Activated CD8-positive, alpha-beta memory T cell treated with anti-CD3 and anti-CD28 coated beads for 48 hours (primary cell): ENCODE measurements around the gene TM7SF2.

ENCODE experiments used
- DNase-seq, 3 experiments: peaks; one replicate each; pipeline ENCODE4 v3.0.0-alpha.2; 2020; ENCODE audit warnings: low read depth in 2 of 3, low spot score in 2 of 3

Gene TM7SF2

GRCh38 chr11:65089621-65090020 is 22.1 kb upstream of the TM7SF2 start:
- DNase-seq, result no peak

DNA sequence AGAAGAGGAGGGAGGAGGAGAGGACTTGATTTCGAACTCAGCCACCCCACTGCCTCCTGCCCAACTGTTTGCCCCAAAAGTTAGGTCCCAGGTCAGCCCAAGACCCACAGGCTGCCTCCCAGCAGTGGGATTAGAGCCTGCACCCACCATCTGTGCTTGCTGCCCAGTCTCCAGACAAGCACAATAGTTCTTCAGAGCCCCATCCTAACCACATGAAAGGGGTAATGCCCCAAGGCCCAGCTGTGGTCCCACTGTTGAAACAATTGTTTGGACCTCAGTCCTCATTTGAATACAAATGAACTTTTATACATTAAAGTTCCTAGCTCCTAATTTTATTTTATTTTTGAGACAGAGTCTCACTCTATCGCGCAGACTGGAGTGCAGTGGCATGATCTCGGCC is 21.0 kb upstream of the TM7SF2 start:
- no peak for DNase-seq

GRCh38 chr11:65095427-65095826 is 16.2 kb upstream of the TM7SF2 start:
- no peak for DNase-seq

DNA sequence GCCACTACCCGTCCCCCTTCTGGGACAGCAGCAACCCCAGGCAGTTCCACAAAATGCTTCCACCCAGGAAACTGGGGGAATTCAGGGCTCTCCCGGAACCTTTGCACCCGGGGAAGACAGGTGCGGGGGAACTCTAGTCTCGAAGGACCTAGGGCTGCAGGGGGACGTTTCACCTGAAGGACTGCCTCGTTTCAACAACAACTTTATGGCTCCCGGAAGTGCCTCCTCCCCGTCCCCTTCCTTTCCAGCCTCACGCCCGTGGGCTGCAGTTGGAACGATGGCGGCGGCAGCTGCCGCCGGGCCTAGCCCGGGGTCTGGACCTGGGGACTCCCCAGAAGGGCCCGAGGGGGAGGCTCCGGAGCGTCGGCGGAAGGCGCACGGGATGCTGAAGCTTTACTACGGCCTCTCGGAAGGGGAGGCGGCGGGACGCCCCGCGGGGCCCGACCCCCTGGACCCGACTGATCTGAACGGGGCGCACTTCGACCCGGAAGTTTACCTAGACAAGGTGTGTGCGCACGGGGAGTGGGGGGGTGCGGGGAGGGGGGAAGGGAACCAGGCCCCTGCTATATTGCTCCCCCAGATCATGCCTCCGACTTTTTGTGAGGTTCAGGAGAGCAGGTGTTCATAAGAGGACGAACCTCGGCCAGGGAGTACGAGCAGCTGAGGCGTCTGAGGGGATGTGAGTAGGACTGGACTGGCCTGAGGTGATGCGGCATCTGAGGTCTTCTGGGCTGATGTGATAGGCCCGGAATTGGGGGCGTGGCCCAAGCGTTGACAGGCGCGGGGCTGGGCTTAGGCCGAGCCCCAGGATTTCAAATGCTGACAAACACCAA is 15.5 kb upstream of the TM7SF2 start, which contains the start of gene VPS51:
TSS of gene VPS51 (plus strand) at position 241 of the 833 bp plus-strand sequence. CDS start at position 278, 37 bp downstream.
- peak; percentile 60 to 73 (median 60) for DNase-seq

GRCh38 chr11:65096926-65097325 is 14.7 kb upstream of the TM7SF2 start:
- no peak for DNase-seq

DNA sequence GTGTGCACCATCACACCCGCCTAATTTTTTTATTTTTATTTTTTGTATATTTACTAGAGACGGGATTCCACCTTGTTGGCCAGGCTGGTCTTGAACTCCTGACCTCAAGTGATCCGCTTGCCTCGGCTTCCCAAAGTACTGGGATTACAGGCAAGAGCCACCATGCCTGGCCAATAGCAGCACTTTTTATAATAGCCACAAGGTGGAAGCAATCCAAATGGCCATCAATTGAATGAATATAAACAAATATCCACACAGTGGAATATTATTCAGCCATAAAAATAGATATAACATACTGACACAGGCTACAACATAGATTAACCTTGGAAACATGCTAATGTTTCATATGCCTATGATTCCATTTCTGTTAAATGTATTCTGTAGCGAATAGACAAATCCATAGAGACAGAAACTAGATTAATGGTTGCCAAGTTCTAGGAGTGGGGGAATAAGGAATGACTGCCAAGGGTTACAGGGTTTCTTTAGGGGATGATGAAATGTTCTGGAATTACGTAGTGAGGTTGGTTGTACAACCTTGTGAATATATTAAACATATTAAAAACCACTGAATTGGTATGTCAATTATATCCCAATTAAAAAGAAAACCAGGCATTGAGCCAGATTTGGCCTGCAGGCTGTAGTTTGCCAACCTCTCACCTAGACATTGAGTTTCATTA is 10.9 kb upstream of the TM7SF2 start:
- no peak for DNase-seq

DNA sequence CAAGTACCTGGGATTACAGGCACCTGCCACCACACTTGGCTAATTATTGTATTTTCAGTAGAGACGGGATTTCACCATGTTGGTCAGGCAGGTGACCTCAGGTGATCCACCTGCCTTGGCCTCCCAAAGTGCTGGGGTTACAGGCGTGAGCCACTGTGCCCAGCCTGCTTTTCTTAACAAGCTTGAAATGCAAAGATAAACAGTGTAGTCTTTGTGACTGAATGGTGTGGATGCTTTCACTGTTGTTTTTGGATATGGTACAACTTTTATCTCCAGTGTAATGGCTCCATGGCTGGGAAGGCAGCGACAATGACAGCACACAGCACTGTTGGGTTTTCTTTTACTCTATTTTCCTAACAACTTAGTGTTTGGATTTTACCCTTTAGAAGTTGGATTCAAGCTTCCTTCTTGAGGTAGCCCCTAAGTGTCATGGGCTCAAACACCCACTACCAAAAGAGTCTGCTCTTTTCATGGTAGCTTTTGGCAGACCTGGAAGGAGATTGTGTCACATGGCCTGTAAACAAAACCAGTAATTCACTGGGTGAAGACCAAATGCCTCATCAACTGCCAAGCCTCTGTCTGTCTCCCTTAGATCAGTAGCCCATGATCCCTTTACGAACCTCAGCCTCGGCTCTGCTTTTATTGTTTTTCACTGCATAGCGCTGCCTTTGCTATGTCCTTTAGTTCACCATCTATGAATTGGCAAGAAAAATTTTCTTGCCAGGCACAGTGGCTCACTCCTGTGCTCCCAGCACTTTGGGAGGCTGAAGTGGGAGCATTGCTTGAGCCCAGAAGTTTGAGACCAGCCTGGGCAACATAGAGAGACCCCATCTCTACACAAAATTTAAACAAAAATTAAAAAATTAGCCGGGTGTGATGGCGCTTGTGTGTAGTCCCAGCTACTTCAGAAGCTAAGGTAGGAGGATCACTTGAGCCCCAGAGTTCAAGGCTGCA is 9.3 kb upstream of the TM7SF2 start:
- DNase-seq, result no peak

- no peak for DNase-seq
These were observed 8.2 kb upstream of the TM7SF2 start for GRCh38 chr11:65103476-65103875.

DNA sequence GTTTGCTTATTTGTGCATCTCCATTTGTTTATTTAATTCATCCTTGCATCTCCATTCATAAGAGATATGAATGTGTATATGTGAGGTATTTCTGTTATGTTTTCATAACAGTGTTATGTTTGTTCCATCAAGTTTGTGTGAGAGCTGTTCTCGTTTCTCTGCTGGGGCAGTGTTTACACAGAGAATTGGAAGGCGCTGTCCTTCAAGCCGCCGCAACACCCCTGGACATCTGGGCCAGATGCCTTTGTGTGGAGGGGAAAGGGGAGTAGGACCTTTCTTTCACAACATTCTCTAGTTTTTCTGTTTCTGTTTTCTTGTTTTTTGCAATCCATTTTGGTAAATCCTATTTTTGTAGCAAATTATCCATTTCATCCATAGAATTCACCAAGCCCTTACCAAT is 7.0 kb upstream of the TM7SF2 start:
- DNase-seq, result no peak

DNA sequence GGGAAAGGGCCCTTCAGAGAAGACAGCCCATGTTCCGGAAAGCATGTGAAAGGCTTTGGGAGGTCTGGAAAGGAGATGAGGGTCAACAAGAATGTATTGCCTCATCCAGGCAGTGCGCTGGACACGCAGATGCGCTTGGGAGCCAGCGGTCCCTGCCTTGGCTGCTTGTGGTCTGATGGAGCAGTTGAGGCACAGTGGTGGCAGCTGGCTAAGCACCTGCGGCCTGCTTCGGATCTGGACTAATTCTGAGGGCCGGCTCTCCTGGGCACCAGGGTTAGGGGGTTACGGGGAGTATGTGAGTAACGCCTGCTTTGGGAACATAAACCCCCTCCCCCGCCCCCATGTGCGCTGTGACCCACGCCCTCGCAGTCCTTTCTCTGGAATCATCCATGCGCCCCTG is 4.6 kb upstream of the TM7SF2 start:
- no peak for DNase-seq

DNA sequence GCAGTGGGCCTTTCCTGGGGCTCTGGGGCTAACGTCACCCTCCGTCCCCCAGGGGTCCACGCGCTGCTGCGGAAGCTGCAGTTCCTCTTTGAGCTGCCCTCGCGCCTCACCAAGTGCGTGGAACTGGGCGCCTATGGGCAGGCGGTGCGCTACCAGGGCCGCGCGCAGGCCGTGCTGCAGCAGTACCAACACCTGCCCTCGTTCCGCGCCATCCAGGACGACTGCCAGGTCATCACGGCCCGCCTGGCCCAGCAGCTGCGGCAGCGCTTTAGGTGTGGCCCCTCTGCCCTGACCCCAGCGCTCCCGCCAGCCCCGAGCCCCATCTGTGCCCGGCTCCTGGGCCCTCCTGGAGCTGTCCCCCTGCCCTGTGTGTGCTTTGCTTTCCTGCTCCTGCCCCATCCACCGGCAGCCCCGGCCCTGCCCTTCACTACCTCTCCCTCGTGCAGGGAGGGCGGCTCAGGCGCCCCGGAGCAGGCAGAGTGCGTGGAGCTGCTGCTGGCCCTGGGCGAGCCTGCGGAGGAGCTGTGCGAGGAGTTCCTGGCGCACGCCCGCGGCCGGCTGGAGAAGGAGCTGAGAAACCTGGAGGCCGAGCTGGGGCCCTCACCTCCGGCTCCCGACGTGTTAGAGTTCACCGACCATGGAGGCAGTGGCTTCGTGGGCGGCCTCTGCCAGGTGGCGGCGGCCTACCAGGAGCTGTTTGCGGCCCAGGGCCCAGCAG is 3.8 kb upstream of the TM7SF2 start:
- no peak for DNase-seq

- DNase-seq, result no peak
These were observed 3.1 kb upstream of the TM7SF2 start for GRCh38 chr11:65108469-65109123.

GRCh38 chr11:65109231-65110198 is 2.2 kb upstream of the TM7SF2 start:
- DNase-seq, result no peak

- DNase-seq, result peak; percentile 83 to 100 (median 99)
These were observed 1.3 kb upstream of the TM7SF2 start for GRCh38 chr11:65110354-65110861.

- no peak for DNase-seq
These were observed 421 bp upstream of the TM7SF2 start for GRCh38 chr11:65111159-65111743.

DNA sequence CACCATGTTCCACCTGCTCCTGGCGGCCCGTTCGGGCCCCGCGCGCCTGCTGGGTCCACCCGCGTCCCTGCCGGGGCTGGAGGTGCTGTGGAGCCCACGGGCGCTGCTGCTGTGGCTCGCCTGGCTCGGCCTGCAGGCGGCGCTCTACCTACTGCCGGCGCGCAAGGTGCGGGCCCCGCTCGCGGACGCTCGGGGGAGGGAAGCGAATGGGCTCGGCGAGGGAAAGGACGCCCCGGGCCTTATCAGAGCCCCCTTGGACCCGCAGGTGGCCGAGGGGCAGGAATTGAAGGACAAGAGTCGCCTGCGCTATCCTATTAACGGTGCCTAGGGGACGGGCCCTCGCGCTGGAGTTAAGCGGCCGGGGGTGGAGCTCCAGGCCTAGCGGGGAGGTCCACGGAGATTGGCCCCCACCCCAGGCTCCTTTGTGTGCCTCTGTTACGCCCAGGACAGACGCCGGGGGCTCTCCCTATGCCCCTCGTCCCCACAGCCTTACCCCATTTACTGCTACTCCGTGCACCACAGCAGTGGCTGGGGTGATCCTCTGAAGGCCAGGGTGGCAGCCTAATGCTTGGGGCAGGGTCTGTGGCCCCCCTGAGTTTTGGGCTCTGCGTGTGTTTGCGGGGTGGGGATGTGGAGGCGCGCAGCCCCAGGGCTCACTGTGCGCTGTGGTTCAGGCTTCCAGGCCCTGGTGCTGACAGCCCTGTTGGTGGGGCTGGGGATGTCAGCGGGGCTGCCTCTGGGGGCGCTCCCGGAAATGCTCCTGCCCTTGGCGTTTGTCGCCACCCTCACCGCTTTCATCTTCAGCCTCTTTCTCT is 1.1 kb downstream of the TM7SF2 start:
- no peak for DNase-seq

DNA sequence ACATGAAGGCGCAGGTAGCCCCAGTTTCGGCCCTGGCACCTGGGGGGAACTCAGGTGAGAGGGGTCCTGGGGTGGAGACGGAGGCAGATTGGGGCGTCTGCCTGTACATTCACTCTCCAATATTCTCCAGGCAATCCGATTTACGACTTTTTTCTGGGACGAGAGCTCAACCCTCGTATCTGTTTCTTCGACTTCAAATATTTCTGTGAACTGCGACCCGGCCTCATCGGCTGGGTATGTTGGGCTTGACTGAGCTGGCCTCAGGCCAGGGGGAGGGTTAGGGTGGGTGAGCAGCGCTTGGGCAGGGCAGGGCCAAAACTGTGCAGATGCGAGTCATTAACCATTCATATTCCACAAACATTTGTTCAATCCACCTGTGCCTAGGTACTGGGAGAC is 1.7 kb downstream of the TM7SF2 start:
- DNase-seq, result no peak

DNA sequence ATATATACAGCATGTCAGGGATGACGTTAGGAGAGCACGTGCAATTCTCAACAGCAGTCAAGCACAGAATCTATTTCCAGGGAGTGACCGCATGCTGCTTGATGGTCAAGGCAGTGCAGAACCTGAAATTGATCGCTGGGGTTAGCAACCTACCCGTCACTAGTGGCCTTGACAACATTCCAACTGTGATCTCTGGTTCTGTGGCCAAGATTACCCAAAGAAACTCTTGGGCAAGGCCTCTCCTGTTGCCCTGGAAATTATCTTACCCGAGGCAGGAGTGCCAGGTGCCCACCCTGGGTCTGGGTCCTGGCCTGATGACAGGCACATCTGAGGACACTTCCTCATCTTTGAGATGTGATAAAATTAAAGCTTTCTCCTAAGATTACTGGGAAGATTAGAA is 2.2 kb downstream of the TM7SF2 start:
- DNase-seq, result no peak
